H1 (cell line): ENCODE results near the gene MAP2K5. TPM values are rescaled to one million over a fixed set of nuclear protein-coding genes. Genes with fewer than 3 reads are reported as not detected.

Experiments used
- CTCF ChIA-PET: fragments of 300-600 bp; sonication (Branson Sonifier 250); formaldehyde crosslinking; loops from one replicate; lab custom pipeline; 2021; ENCODE audit not compliant: partially characterized antibody; lab: Charles Lee
- POLR2A ChIA-PET: fragments of 300-600 bp; sonication (Branson Sonifier 250); formaldehyde crosslinking; loops from one replicate; lab custom pipeline; 2021; ENCODE audit warnings: inconsistent platforms; ENCODE audit not compliant: partially characterized antibody; lab: Charles Lee
- DNase-seq, 2 experiments: peaks; one replicate each; pipeline versions ENCODE4 v3.0.0 to v3.0.0-alpha.2; 2010 to 2022; ENCODE audit warnings: low spot score in 2 of 2, low read depth in 1 of 2, mixed read lengths in 1 of 2
- FAIRE-seq: peaks from 2 replicates; lab custom pipeline; 2011; peaks lifted over from hg19 to GRCh38; lab: Jason Lieb, UNC
- H2AFZ ChIP-seq: 2 replicates; pipeline ENCODE4 v1.8.1; 2012; ENCODE audit warnings: low read length, inconsistent platforms
- H2AK5ac ChIP-seq: 2 replicates; pipeline ENCODE4 v1.6.1; 2013; ENCODE audit warnings: low read depth, low read length
- H2BK120ac ChIP-seq: replicated peaks from 2 replicates; pipeline ENCODE3; 2013; ENCODE audit warnings: low read depth, low read length, inconsistent platforms
- H2BK12ac ChIP-seq: 2 replicates; pipeline ENCODE4 v1.6.1; 2013; ENCODE audit warnings: low read depth, low read length
- H2BK15ac ChIP-seq: 2 replicates; pipeline ENCODE4 v1.6.1; 2013; ENCODE audit warnings: low read length
- H2BK20ac ChIP-seq: 2 replicates; pipeline ENCODE4 v1.6.1; 2013; ENCODE audit warnings: low read length
- H2BK5ac ChIP-seq: 2 replicates; pipeline ENCODE4 v1.6.1; 2013; ENCODE audit warnings: low read depth, low read length
- H3K14ac ChIP-seq: 2 replicates; pipeline ENCODE4 v1.6.1; 2013; ENCODE audit warnings: inconsistent platforms; ENCODE audit not compliant: insufficient read length
- H3K18ac ChIP-seq: 2 replicates; pipeline ENCODE4 v1.6.1; 2013; ENCODE audit warnings: low read length; ENCODE audit errors: extremely low read depth
- H3K23ac ChIP-seq: 2 replicates; pipeline ENCODE4 v1.6.1; 2013; ENCODE audit warnings: inconsistent platforms; ENCODE audit not compliant: insufficient read length
- H3K23me2 ChIP-seq: 2 replicates; pipeline ENCODE4 v1.6.1; 2013; ENCODE audit warnings: low read depth, low read length
- H3K27ac ChIP-seq: 2 replicates; pipeline ENCODE4 v1.6.1; 2011; ENCODE audit warnings: low read depth, low read length, inconsistent platforms
- H3K27me3 ChIP-seq, 4 experiments: replicated peaks in 1 of 4; 1 replicate in 1 of 4; 2 replicates in 3 of 4; pipeline versions ENCODE4 v1.6.1 to v1.8.1; 2011 to 2013; ENCODE audit warnings: low read length in 3 of 4, mild to moderate bottlenecking in 3 of 4, inconsistent platforms in 2 of 4, mixed read lengths in 2 of 4, moderate library complexity in 1 of 4; ENCODE audit not compliant: control insufficient read depth in 3 of 4, insufficient read depth in 3 of 4; ENCODE audit errors: extremely low read depth in 1 of 4
- H3K36me3 ChIP-seq, 4 experiments: 2 replicates each; pipeline versions ENCODE4 v1.6.1 to v1.8.1; 2011 to 2013; ENCODE audit warnings: mild to moderate bottlenecking in 4 of 4, low read length in 3 of 4, moderate library complexity in 2 of 4, control low read depth in 1 of 4, inconsistent platforms in 1 of 4; ENCODE audit not compliant: insufficient read depth in 4 of 4, control insufficient read depth in 2 of 4
- H3K4ac ChIP-seq: replicated peaks from 2 replicates; pipeline ENCODE3; 2013; ENCODE audit warnings: low read length, low read depth, mixed read lengths, inconsistent platforms; ENCODE audit not compliant: insufficient read length
- H3K4me1 ChIP-seq, 4 experiments: replicated peaks in 1 of 4; 1 replicate in 1 of 4; 2 replicates in 3 of 4; pipeline versions ENCODE4 v1.6.1 to v1.8.1; 2011 to 2013; ENCODE audit warnings: low read length in 3 of 4, inconsistent platforms in 2 of 4, mixed read lengths in 1 of 4; ENCODE audit not compliant: insufficient read depth in 4 of 4, control insufficient read depth in 3 of 4
- H3K4me2 ChIP-seq, 2 experiments: 2 replicates each; pipeline versions ENCODE4 v1.6.1 to v1.8.1; 2011 to 2013; ENCODE audit warnings: low read depth in 2 of 2, low read length in 2 of 2, control low read depth in 1 of 2, inconsistent platforms in 1 of 2, mild to moderate bottlenecking in 1 of 2; ENCODE audit not compliant: insufficient read depth in 1 of 2
- H3K4me3 ChIP-seq, 4 experiments: fragments of 200-600, 300-600 bp in 1 of 4; sonication (generic), shearing (Covaris generic), sonication (Bioruptor Twin) in 1 of 4; 2 replicates each; pipeline versions ENCODE4 v1.5.1 to v1.8.1; 2011 to 2016; ENCODE audit warnings: low read length in 4 of 4, low read depth in 3 of 4, control low read depth in 2 of 4, inconsistent platforms in 2 of 4, mild to moderate bottlenecking in 2 of 4, mixed read lengths in 1 of 4, moderate library complexity in 1 of 4; ENCODE audit not compliant: insufficient read depth in 2 of 4; ENCODE audit errors: extremely low read depth in 1 of 4
- H3K56ac ChIP-seq: replicated peaks from 2 replicates; pipeline ENCODE3; 2013; ENCODE audit warnings: low read depth, mild to moderate bottlenecking, mixed read lengths, low read length, inconsistent platforms; ENCODE audit not compliant: insufficient read length
- H3K79me1 ChIP-seq: 2 replicates; pipeline ENCODE4 v1.6.1; 2013; ENCODE audit warnings: low read depth, low read length, control low read depth
- H3K79me2 ChIP-seq, 2 experiments: 2 replicates each; pipeline versions ENCODE4 v1.6.1 to v1.8.1; 2012 to 2013; ENCODE audit warnings: low read length in 2 of 2, mild to moderate bottlenecking in 2 of 2, inconsistent platforms in 1 of 2; ENCODE audit not compliant: insufficient read depth in 2 of 2, control insufficient read depth in 1 of 2
- H3K9ac ChIP-seq, 4 experiments: replicated peaks in 1 of 4; 1 replicate in 1 of 4; 2 replicates in 3 of 4; pipeline versions ENCODE4 v1.6.1 to v1.8.1; 2011 to 2013; ENCODE audit warnings: low read depth in 3 of 4, low read length in 3 of 4, control low read depth in 2 of 4, mild to moderate bottlenecking in 2 of 4, moderate library complexity in 2 of 4, inconsistent platforms in 1 of 4; ENCODE audit errors: extremely low read depth in 1 of 4
- H3K9me3 ChIP-seq, 2 experiments: 2 replicates each; pipeline versions ENCODE4 v1.6.1 to v1.8.1; 2012 to 2013; ENCODE audit warnings: mild to moderate bottlenecking in 2 of 2, moderate library complexity in 2 of 2, control low read depth in 1 of 2, inconsistent platforms in 1 of 2, low read depth in 1 of 2, low read length in 1 of 2, mixed read lengths in 1 of 2; ENCODE audit not compliant: insufficient read depth in 2 of 2
- H4K20me1 ChIP-seq, 2 experiments: replicated peaks in 1 of 2; 2 replicates each; pipeline versions ENCODE3 to v1.8.1; 2011 to 2013; ENCODE audit warnings: inconsistent platforms in 2 of 2, low read length in 2 of 2, mild to moderate bottlenecking in 1 of 2; ENCODE audit not compliant: insufficient read depth in 2 of 2, control insufficient read depth in 1 of 2
- H4K5ac ChIP-seq: 2 replicates; pipeline ENCODE4 v1.6.1; 2013; ENCODE audit warnings: low read length, low read depth, mixed read lengths, inconsistent platforms; ENCODE audit not compliant: insufficient read length
- H4K8ac ChIP-seq: 2 replicates; pipeline ENCODE4 v1.8.0; 2013; ENCODE audit warnings: mild to moderate bottlenecking, moderate library complexity, low read length, inconsistent platforms; ENCODE audit not compliant: insufficient read depth; ENCODE audit errors: extremely low read depth
- H4K91ac ChIP-seq: replicated peaks from 2 replicates; pipeline ENCODE3; 2013; ENCODE audit warnings: low read length, mixed read lengths, inconsistent platforms; ENCODE audit not compliant: insufficient read length
- KDM1A ChIP-seq: fragments of 200-600, 300-600 bp; sonication (generic); IDR thresholded peaks from 2 replicates; pipeline ENCODE4 v1.7.1; 2016; ENCODE audit warnings: mild to moderate bottlenecking, low read length, borderline replicate concordance
- WGBS, 2 experiments: shearing (Covaris generic) in 1 of 2; methylation state at CpG; one replicate each; pipeline versions ENCODE4 v1.1.6 to v1.1.7; 2013 to 2015; ENCODE audit warnings: low lambda C conversion rate in 2 of 2, mixed read lengths in 2 of 2, inconsistent platforms in 1 of 2, low coverage in 1 of 2, missing lambda C conversion rate in 1 of 2; ENCODE audit not compliant: insufficient replicate concordance in 2 of 2, insufficient coverage in 1 of 2, insufficient read length in 1 of 2; ENCODE audit errors: extremely low coverage in 1 of 2, missing lambda C conversion rate in 1 of 2; 5-methylcytosine and 5-hydroxymethylcytosine counted together
- polyA plus RNA-seq, 7 experiments: library from polyadenylated mRNA; depleted of rRNA in 3 of 7; stranded (reverse) in 5 of 7; unstranded in 2 of 7; fragments of >200 nt in 5 of 7; fragments of 200-250 nt in 2 of 7; gene quantifications; 1 replicate in 5 of 7; 2 replicates in 1 of 7; 4 replicates in 1 of 7; pipeline versions ENCODE4 v1.2.1 to v1.2.3, GENCODE V29; 2011 to 2013; ENCODE audit warnings: missing spikeins in 2 of 7, mixed read lengths in 2 of 7
- total RNA-seq: library from RNA; stranded (reverse); fragmentation: NEBNext Ultra II Directional; extraction: Animal tissue kit (Norgen Biotek cat#: 25700); gene quantifications from 2 replicates; pipeline ENCODE4 v1.2.1, GENCODE V29; 2021

The MAP2K5 gene
- total and polyA plus RNA-seq, 2 of the 8 experiments (the other 6 are each of a cell fraction or from before 2014, with no cell fraction given), result 4.4 to 15.8 TPM

DNA sequence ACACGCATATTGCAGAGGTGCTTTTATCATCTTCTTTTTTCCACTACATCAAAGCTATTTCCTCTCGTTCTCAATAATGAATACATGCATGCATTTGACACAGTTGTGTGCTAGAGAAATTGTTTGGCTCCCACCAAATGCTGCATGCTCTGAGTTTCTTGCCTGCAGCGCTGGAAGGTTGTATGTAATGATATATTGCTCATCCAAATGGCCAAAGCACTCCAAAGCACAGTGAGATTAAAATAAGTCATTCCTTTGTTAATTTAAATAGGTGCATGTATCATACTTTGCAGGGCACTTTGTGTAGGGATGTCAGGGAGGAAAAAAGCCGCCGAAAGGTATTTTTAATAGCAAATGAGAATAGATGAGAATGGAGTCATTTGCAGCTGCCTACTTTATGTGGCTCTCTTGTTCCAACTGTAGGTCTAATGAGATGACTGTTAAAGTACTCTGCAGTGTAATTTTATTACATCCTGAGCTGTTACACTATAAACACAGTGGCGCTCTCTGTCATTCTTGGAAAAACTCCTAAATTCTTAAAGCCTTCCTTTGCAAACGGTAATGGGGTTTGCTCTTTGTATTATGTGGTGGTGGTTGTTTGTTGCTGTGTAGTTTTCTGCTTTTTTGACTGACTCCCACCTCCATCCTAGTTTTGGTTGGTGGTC lies 225.9 kb downstream of the MAP2K5 start:
- WGBS, 2 experiments, result 83% methylated on average over 7 of the region's 7 CpGs; no CpG with 5 or more reads in 1 of the 2 experiments
- Histone ChIP-seq H3K36me3 (no peaks in the 10 kb centered on the region), H3K4ac (no peak overlapping the region), H3K4me1 (peaks cover 0 to 10% (median 4%) of the 10 kb centered on the region in 4 experiments; a peak in 3 of 7 replicates), H3K27me3 (no peaks in the 10 kb centered on the region), H3K23me2 (no peaks in the 10 kb centered on the region), H3K14ac (no peak overlapping the region), H2BK5ac (no peak overlapping the region), H3K79me1 (no peaks in the 10 kb centered on the region), H2BK15ac (no peak overlapping the region), H3K23ac (no peak overlapping the region), H2AK5ac (no peak overlapping the region), H3K4me3 (no peak overlapping the region), H4K20me1 (no peaks in the 10 kb centered on the region), H4K5ac (no peak overlapping the region), H3K27ac (no peak overlapping the region), H3K56ac (no peak overlapping the region), H3K79me2 (no peaks in the 10 kb centered on the region), H3K4me2 (no peak overlapping the region), H2BK120ac (no peak overlapping the region), H2BK12ac (no peak overlapping the region), H4K8ac (no peak overlapping the region), H2AFZ (no peak overlapping the region), H3K18ac (no peak overlapping the region), H3K9me3 (no peaks in the 10 kb centered on the region), H2BK20ac (no peak overlapping the region), H3K9ac (no peak overlapping the region), H4K91ac (no peak overlapping the region)
- no peak for DNase-seq
- no peak for FAIRE-seq
- ChIA-PET POLR2A (interaction anchor here (0.7 kb wide), 1 partner anchor 11 kb away, joined by 3 read pairs; no protein-coding TSS in a partner anchor), CTCF (no interaction called here)
- TF ChIP-seq KDM1A, result no peak
